ENCODE data around the gene PSD2. TPM values are rescaled to one million over a fixed set of nuclear protein-coding genes. Genes with fewer than 3 reads are reported as not detected.
"Not testable (repeated sequence)": the region's sequence is repeated elsewhere in the genome, so short reads cannot be mapped to it uniquely, and the experiment has no call there.

PSD2 gene
- total RNA-seq, 1 donor from 2014 or later: not detected

DNA sequence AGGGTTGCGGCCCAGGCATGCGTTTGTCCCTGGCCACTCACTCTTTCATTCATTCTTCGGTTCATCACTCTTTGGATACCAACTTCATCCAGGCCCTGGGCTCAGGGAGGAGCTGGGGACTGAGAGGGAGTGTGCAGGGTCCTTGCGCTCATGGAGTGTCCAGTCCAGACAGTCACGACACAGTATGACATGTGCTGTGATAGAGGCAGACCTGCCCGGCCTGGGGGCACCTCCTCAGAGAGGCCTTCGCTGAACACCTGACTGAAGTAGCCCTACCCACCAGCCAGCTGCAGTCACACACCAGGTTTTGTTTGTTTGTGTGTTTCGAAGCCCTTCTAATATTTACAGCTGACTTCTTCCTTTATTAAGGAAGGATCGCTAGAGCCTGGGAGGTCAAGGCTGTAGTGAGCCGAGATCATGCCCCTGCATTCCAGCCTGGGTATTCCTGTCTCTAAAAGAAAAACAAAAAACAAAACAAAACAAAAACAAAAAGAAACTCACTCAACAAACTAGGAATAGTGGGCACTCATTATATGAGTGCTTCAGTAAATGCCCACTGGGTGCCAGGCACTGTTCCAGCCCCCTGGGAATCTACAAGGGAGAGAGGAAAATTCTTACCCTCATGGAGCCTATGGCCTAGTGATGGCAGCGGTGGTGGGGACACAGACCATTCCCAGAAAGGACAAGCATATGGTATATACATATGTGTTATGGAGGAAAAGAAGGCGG, 6.3 kb upstream of the PSD2 start:
- intact Hi-C loops (cut with micrococcal nuclease): no loop called here

DNA sequence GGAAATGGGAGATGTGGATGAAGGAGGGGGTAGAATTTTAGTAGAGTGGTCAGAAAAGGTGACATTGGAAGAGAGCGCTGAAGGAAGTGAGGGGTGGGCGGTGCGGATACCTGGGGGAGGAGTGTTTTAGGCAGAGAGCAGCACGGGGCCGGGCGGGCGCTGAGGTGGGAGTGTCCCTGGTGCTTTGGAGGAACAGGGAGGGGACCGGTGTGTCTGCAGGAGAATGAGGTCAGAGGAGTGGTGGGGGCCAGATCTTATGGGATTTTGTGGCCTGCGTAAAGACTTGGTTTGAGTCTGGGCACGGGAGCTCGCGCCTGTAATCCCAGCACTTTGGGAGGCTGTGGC, 5.8 kb upstream of the PSD2 start:
- intact Hi-C loops (cut with micrococcal nuclease): no loop called here

- intact Hi-C loops (cut with micrococcal nuclease): no loop called here
These were observed 3.4 kb upstream of the PSD2 start for GRCh38 chr5:139792218-139792617.

- intact Hi-C loops (cut with micrococcal nuclease): not testable (repeated sequence)
These were observed 3.0 kb upstream of the PSD2 start for GRCh38 chr5:139792655-139793054.

- intact Hi-C loops (cut with micrococcal nuclease): no loop called here
These were observed 1.4 kb upstream of the PSD2 start for GRCh38 chr5:139794067-139794846.

GRCh38 chr5:139796061-139796806, 626 bp downstream of the PSD2 start:
- intact Hi-C loops (cut with micrococcal nuclease): no loop called here

DNA sequence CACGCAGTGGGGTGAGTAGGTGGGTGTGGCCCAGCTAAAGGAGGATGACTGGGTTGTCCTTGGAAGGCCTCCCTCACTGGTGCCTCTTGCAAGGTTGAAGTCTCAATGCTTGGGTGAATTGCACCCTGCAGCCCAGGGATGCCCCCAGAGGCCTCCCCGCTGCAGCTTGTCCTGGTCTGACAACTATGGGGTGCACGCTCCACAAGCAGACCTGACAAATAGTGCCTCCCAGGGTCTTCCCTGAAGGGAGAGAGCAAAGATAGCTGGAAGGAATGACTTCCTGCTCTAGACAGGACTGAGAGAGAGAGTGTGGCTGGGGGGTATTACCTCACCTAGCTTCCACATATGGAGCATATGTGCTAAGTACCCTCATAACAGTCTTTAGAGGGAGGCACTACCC, 1.7 kb downstream of the PSD2 start:
- intact Hi-C loops (cut with micrococcal nuclease): no loop called here

DNA sequence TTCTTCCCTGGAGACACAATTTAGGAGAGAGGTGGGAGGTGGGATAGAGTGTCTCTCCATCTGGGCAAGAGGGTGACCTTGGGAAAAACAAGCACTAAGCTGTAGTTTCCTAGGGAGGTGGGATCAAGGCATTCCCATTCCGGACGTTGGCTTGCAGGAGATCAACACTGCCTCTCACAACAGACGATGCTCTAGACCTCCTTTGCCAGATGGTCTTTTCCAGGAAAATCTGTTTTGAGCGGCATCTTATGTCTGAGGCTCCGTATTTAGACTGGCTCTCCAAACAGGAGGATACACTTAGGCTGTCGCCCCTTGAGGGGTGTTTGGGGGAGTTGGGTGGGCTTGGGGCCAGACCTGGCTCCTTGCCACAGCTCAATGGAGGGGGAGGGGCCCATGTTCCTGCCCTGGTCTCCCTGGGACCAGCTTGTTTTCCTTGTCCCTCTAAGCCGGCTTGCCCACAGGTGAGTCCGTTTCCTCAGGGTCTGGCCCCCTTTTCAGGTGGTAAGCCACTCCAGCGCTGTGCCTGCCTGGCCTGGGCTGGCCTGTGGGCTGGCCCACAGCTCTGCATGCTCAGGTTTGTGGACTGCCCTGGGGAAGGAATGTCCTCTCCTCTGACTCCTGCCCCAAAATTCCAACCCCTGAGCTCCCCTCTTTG, 2.4 kb downstream of the PSD2 start:
- intact Hi-C loops (cut with micrococcal nuclease): no loop called here

DNA sequence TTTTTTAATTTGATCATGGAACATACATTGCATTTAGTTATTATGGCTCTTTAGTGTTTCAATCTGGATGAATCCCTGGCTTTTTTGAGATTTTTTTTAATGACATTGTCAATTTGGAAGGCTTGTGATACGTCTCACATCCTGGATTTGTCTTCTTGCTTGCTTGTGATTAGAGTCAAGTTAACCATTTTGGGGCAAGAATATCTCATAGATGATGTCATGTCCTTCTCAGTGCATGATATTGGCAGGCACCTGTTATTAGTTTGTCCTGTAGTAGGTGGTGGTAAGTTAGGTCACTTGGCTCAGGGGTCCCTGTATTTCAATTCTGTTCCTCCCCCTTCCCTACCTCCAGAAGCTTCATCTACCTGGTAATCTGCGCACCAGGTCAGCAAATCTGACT, 3.3 kb downstream of the PSD2 start:
- intact Hi-C loops (cut with micrococcal nuclease): no loop called here

DNA sequence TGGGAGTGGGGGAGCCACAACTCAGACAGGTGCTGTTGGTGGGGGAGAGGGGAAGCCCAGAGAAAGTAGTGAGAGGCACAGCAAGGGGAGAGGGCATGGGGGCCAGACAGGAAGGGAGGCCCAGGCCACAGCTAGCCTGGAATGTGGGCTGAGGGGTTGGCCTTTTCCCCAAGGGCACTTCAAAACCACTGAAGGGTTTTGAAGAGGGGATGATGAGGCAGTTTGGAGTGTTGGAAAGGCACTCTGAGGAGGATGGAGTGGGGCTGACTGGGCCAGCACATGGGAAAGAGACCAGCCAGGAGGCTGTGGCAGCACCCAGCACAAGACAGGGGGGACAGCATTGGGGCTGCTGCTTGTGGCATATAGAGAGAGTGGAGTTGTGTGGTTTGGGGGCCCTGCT, 3.8 kb downstream of the PSD2 start:
- intact Hi-C loops (cut with micrococcal nuclease): no loop called here

- intact Hi-C loops (cut with micrococcal nuclease): no loop called here
These were observed 8.4 kb downstream of the PSD2 start for GRCh38 chr5:139803978-139804377.

DNA sequence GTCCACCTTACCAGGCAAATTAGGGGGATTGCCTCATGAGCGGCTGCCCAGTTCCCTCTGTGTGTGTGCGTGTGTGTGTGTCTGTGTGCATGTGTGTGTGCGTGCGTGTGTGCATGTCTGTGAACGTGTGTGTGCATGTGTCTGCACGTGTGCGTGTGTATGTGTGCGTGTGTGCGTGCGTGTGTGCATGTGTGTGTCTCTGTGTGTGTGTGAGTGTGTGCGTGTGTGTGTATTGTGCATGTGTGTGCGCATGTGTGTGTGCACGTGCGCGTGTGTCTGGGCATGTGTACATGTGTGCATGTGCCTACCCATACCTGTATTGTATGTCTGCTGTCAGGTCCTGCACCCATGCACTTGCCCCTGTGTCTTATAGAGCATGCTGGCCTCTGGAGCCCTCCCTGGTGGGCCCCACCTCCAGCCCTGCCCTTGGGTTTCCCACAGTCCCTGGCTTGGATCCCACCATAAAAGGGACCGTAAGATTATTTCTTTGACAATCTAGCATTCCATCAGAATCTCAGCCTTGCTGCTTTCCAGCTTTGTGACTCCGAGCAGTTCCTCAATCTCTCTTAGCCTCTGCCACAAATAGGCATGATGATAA, 9.3 kb downstream of the PSD2 start:
- intact Hi-C loops (cut with micrococcal nuclease): no loop called here

- intact Hi-C loops (cut with micrococcal nuclease): no loop called here
These were observed 9.9 kb downstream of the PSD2 start for GRCh38 chr5:139805545-139805944.

DNA sequence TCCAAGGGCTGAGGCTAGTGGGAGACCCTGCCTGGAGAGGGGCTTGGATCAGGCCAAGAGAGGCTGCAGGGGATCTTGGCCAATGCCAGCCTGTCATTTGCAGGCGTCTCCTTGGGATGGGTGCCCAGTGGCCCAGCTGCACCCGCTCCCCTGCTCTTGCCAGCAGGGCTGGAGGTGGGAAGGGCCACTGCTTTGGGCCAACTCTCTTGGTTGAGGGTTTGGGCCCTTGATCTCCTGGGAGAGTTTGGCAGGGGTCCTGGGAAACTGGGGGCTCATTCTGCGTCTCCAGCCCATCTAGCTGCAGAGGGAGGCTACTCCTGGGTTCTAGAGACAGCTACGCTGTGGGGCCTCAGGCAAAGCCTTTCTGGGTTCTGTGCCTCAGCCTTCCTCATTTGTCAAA, 10.5 kb downstream of the PSD2 start:
- intact Hi-C loops (cut with micrococcal nuclease): no loop called here

DNA sequence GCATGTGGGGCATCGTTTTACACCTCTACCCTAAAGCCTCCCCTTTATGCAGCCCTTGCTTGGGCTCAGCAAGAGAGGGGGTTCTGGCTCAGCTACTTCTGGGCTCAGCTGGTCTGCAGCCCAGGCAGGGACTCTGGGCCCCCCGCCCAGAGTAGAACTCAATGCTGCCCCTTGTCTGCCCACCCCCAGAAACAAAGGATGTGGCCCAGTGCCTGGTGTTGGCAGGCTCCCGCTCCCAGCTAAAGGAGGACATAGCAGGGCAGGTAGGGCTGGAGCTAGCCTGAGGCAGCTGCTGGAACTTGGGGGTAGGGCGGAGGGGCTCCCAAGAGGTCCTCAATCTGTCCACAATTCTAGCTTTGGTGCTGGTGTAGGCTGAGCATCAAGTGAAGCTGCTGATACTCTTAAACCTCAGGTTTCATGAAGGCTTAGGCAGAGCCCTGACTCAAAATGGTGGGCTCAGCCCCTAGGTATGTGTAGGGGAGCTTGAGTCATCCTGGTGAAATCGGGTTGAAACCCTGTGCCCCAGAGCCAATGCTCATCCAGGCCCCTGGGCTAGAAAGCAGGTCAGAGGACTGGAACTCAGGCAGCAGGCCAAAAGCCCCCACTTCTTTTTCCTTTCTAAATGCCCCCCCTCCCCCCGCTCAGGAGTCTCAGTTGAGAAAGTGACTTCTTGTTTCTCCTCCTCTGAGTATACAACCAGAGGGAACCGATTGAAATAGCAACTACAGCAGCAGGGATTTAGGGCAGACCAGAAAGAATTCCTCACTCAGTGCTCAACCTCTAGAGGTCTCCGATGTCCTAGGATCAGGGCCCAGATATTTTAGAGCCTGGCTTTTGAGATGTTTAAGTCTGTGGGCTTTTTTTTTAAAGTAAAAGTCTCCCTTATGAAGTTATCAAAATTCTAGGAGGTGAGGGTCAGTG, 11.4 kb downstream of the PSD2 start:
- intact Hi-C loops (cut with micrococcal nuclease): no loop called here

- intact Hi-C loops (cut with micrococcal nuclease): no loop called here
These were observed 12.0 kb downstream of the PSD2 start for GRCh38 chr5:139807647-139808030.

- intact Hi-C loops (cut with micrococcal nuclease): no loop called here
These were observed 13.1 kb downstream of the PSD2 start for GRCh38 chr5:139808481-139809330.

GRCh38 chr5:139809331-139809810, 13.8 kb downstream of the PSD2 start:
- intact Hi-C loops (cut with micrococcal nuclease): no loop called here

All from T-helper 2 cell treated with Interferon-gamma antibody and Interleukin-4, amounts not matched to agents 100 ng/mL and 5 ng/mL, for 36 hours (primary cell).